Stimulated activated naive CD4-positive, alpha-beta T cell treated with Interleukin-2 at 50 U/mL for 16 hours (primary cell): ENCODE results near the gene PDLIM4.

Source experiments
- DNase-seq: peaks from one replicate; lab custom pipeline; 2025; lab: John Stamatoyannopoulos, UW

Gene PDLIM4

GRCh38 chr5:132308701-132309100 lies 51.2 kb downstream of the PDLIM4 start:
- no peak for DNase-seq

GRCh38 chr5:132309679-132310078 lies 52.2 kb downstream of the PDLIM4 start:
- no peak for DNase-seq

GRCh38 chr5:132310141-132310834 lies 52.8 kb downstream of the PDLIM4 start:
- DNase-seq, result no peak

- DNase-seq, result no peak
Measured at GRCh38 chr5:132313366-132313765, 55.9 kb downstream of the PDLIM4 start.

- DNase-seq, result no peak
Measured at GRCh38 chr5:132313961-132314432, 56.5 kb downstream of the PDLIM4 start.

GRCh38 chr5:132315529-132316067 lies 58.1 kb downstream of the PDLIM4 start:
- no peak for DNase-seq

- no peak for DNase-seq
Measured at GRCh38 chr5:132319975-132320374, 62.5 kb downstream of the PDLIM4 start.

- no peak for DNase-seq
Measured at GRCh38 chr5:132321109-132321721, 63.7 kb downstream of the PDLIM4 start.

- DNase-seq, result no peak
Measured at GRCh38 chr5:132322266-132322665, 64.8 kb downstream of the PDLIM4 start.
